HL-60 (cell line): ENCODE measurements around the gene CMYA5.

ENCODE experiments used
- GABPA ChIP-seq: IDR thresholded peaks from 2 replicates; pipeline ENCODE4 v1.6.1; 2012; ENCODE audit warnings: low read depth
- POLR2AphosphoS5 ChIP-seq: IDR thresholded peaks from 2 replicates; pipeline ENCODE4 v1.6.1; 2012; ENCODE audit warnings: low read depth
- TF ChIP-seq, protein P1 (sequence below): IDR thresholded peaks from one replicate; pipeline ENCODE4 v1.5.1; 2011; ENCODE audit warnings: low read length, control low read depth, inconsistent platforms; ENCODE audit not compliant: insufficient read depth
- TF ChIP-seq, protein P2 (sequence below): IDR thresholded peaks from 2 replicates; pipeline ENCODE4 v1.6.1; 2012; ENCODE audit warnings: low read depth; ENCODE audit not compliant: insufficient replicate concordance

DNA sequence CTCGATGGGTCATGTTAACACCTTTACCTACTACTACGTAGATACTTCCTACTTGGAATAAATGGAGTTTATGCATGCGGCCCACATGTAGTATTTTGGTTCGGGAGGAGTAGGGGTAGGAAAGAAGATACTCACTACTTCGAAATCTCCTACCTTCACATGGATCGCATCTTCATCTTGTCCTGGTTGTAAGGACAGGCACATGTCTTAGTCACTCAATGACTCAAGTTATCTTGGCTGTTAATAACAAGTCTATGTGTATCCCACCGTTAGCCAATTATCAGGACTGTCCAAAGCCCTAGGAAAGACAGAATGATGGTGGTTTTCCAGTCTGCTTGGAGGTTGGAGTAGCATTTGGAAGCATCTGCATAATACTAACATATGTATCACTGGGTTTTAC lies 24.1 kb downstream of the CMYA5 start:
- TF ChIP-seq, protein P1, sequence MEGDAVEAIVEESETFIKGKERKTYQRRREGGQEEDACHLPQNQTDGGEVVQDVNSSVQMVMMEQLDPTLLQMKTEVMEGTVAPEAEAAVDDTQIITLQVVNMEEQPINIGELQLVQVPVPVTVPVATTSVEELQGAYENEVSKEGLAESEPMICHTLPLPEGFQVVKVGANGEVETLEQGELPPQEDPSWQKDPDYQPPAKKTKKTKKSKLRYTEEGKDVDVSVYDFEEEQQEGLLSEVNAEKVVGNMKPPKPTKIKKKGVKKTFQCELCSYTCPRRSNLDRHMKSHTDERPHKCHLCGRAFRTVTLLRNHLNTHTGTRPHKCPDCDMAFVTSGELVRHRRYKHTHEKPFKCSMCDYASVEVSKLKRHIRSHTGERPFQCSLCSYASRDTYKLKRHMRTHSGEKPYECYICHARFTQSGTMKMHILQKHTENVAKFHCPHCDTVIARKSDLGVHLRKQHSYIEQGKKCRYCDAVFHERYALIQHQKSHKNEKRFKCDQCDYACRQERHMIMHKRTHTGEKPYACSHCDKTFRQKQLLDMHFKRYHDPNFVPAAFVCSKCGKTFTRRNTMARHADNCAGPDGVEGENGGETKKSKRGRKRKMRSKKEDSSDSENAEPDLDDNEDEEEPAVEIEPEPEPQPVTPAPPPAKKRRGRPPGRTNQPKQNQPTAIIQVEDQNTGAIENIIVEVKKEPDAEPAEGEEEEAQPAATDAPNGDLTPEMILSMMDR: no peak
- TF ChIP-seq GABPA (no peak), POLR2AphosphoS5 (no peak)
- TF ChIP-seq, protein P2, sequence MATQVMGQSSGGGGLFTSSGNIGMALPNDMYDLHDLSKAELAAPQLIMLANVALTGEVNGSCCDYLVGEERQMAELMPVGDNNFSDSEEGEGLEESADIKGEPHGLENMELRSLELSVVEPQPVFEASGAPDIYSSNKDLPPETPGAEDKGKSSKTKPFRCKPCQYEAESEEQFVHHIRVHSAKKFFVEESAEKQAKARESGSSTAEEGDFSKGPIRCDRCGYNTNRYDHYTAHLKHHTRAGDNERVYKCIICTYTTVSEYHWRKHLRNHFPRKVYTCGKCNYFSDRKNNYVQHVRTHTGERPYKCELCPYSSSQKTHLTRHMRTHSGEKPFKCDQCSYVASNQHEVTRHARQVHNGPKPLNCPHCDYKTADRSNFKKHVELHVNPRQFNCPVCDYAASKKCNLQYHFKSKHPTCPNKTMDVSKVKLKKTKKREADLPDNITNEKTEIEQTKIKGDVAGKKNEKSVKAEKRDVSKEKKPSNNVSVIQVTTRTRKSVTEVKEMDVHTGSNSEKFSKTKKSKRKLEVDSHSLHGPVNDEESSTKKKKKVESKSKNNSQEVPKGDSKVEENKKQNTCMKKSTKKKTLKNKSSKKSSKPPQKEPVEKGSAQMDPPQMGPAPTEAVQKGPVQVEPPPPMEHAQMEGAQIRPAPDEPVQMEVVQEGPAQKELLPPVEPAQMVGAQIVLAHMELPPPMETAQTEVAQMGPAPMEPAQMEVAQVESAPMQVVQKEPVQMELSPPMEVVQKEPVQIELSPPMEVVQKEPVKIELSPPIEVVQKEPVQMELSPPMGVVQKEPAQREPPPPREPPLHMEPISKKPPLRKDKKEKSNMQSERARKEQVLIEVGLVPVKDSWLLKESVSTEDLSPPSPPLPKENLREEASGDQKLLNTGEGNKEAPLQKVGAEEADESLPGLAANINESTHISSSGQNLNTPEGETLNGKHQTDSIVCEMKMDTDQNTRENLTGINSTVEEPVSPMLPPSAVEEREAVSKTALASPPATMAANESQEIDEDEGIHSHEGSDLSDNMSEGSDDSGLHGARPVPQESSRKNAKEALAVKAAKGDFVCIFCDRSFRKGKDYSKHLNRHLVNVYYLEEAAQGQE: no peak
